Osteocyte (in vitro differentiated cells): ENCODE data around the gene NOCT. TPM values are rescaled to one million over a fixed set of nuclear protein-coding genes. Genes with fewer than 3 reads are reported as not detected.
A peak's percentile ranks its signal among the peaks of the same experiment; 100 is the strongest.
"Not testable (repeated sequence)": the region's sequence is repeated elsewhere in the genome, so short reads cannot be mapped to it uniquely, and the experiment has no call there.

Source experiments
- DNase-seq: peaks from one replicate; pipeline ENCODE4 v3.0.0; 2021; ENCODE audit warnings: mixed read lengths; ENCODE audit not compliant: unreplicated experiment; ENCODE audit errors: extremely low spot score
- H3K27ac Mint-ChIP-seq: one replicate; pipeline ENCODE4 v1.8.0; 2021; ENCODE audit warnings: mild to moderate bottlenecking, mixed read lengths; ENCODE audit not compliant: unreplicated experiment
- H3K27me3 Mint-ChIP-seq: one replicate; pipeline ENCODE4 v1.8.0; 2021; ENCODE audit warnings: mixed read lengths; ENCODE audit not compliant: unreplicated experiment
- H3K36me3 Mint-ChIP-seq: one replicate; pipeline ENCODE4 v1.8.0; 2021; ENCODE audit warnings: mixed read lengths; ENCODE audit not compliant: unreplicated experiment
- H3K4me1 Mint-ChIP-seq: one replicate; pipeline ENCODE4 v1.8.0; 2021; ENCODE audit warnings: mixed read lengths; ENCODE audit not compliant: unreplicated experiment
- H3K4me3 Mint-ChIP-seq: one replicate; pipeline ENCODE4 v1.8.0; 2021; ENCODE audit warnings: mild to moderate bottlenecking, moderate library complexity, mixed read lengths; ENCODE audit not compliant: unreplicated experiment
- H3K9me3 Mint-ChIP-seq: one replicate; pipeline ENCODE4 v1.8.0; 2021; ENCODE audit warnings: mixed read lengths; ENCODE audit not compliant: unreplicated experiment
- total RNA-seq: library from RNA; stranded (reverse); gene quantifications from 2 replicates; pipeline ENCODE4 v1.2.1, GENCODE V29; 2021
- TF ChIP-seq, protein P1 (sequence below): fragments of 200-600 bp; sonication (generic); IDR thresholded peaks from 2 replicates; pipeline ENCODE4 v1.5.0; 2021; ENCODE audit warnings: antibody characterized with exemption, mild to moderate bottlenecking, moderate library complexity

NOCT gene
- total RNA-seq, 1 donor from 2014 or later = 16.0 TPM

- Mint-ChIP-seq H3K27ac (no peak overlapping the region), H3K4me1 (peaks cover 46% of the 10 kb centered on the region), H3K36me3 (no peaks in the 10 kb centered on the region), H3K4me3 (no peak overlapping the region), H3K27me3 (no peaks in the 10 kb centered on the region), H3K9me3 (no peaks in the 10 kb centered on the region)
- DNase-seq = no peak
- TF ChIP-seq, protein P1, sequence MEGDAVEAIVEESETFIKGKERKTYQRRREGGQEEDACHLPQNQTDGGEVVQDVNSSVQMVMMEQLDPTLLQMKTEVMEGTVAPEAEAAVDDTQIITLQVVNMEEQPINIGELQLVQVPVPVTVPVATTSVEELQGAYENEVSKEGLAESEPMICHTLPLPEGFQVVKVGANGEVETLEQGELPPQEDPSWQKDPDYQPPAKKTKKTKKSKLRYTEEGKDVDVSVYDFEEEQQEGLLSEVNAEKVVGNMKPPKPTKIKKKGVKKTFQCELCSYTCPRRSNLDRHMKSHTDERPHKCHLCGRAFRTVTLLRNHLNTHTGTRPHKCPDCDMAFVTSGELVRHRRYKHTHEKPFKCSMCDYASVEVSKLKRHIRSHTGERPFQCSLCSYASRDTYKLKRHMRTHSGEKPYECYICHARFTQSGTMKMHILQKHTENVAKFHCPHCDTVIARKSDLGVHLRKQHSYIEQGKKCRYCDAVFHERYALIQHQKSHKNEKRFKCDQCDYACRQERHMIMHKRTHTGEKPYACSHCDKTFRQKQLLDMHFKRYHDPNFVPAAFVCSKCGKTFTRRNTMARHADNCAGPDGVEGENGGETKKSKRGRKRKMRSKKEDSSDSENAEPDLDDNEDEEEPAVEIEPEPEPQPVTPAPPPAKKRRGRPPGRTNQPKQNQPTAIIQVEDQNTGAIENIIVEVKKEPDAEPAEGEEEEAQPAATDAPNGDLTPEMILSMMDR = no peak
These were observed 7.3 kb downstream of the NOCT start for GRCh38 chr4:139022835-139023234.

DNA sequence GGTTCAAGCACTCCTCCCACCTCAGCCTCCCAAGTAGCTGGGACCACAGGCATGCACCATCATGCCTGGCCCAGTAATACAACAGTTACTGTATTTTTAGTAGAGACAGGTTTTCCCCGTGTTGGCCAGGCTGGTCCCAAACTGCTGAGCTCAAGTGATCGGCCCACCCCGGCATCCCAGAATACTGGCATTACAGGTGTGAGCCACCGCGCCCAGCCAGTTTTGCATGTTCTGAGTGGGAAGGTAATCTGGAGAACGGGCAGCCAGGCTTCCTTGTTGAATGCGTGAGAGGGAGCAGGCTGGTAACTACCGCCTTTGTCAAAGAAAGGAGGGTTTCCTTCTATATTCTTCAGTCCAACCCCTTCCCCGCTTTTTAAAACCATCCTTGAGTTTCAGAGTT lies 9.1 kb downstream of the NOCT start:
- no peak for DNase-seq
- H3K36me3 Mint-ChIP-seq = no peaks in the 10 kb centered on the region
- TF ChIP-seq, protein P1 = no peak
- no peak overlapping the region for H3K4me3 Mint-ChIP-seq
- H3K4me1 Mint-ChIP-seq = peaks cover 39% of the 10 kb centered on the region
- H3K27me3 Mint-ChIP-seq = no peaks in the 10 kb centered on the region
- no peaks in the 10 kb centered on the region for H3K9me3 Mint-ChIP-seq
- H3K27ac Mint-ChIP-seq = peak overlapping the region; percentile 47

DNA sequence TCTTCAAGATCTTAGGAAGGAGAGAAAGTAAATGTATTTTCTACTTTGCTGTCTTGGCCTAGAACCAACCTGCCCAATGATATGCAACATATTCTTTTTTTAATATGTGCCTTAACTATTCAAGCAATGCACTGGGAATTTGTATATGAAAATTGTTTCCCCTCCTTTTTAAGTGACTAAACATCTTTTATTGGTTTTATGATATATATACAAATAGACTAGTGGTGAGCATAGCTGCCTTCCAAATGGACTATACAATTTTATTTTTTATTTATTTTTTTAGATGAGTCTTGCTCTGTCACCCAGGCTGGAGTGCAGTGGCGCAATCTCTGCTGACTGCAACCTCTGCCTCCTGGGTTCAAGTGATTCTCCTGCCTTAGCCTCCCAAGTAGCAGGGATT lies 10.3 kb downstream of the NOCT start:
- TF ChIP-seq, protein P1 = no peak
- Mint-ChIP-seq H3K27me3 (no peaks in the 10 kb centered on the region), H3K27ac (no peak overlapping the region), H3K4me3 (no peak overlapping the region), H3K36me3 (no peaks in the 10 kb centered on the region), H3K4me1 (peaks cover 30% of the 10 kb centered on the region), H3K9me3 (no peaks in the 10 kb centered on the region)
- no peak for DNase-seq

GRCh38 chr4:139027776-139028175 lies 12.2 kb downstream of the NOCT start:
- Mint-ChIP-seq H3K27me3 (no peaks in the 10 kb centered on the region), H3K4me3 (no peak overlapping the region), H3K9me3 (no peaks in the 10 kb centered on the region), H3K27ac (peak overlapping the region; percentile 68), H3K4me1 (peaks cover 29% of the 10 kb centered on the region), H3K36me3 (no peaks in the 10 kb centered on the region)
- TF ChIP-seq, protein P1 = no peak
- DNase-seq = no peak

DNA sequence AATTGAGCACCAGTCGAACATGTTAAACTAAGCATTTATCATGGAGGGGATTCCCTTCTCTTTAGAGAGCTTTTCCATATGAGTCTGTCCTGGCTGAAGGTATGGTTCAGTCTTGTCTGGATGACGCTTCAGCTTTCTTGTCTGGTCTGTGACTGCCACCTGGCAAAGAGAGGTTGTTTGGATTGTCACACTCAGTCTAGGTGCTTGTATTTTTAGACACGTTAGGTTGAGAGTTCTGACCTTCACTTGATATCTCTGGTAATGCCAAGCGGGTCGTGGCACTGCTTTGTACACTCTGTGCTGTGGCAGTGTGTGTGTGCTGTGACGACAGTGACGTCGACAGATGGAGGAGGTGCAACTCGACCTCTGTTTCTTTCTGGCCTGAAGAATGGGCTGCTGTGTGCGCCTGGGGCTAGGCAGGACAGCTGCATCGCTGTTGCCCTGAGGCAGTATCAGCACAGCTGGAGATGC lies 12.6 kb downstream of the NOCT start:
- Mint-ChIP-seq H3K4me1 (peaks cover 29% of the 10 kb centered on the region), H3K9me3 (no peaks in the 10 kb centered on the region), H3K36me3 (no peaks in the 10 kb centered on the region), H3K4me3 (no peak overlapping the region), H3K27me3 (no peaks in the 10 kb centered on the region), H3K27ac (peak overlapping the region; percentile 68)
- TF ChIP-seq, protein P1 = no peak
- no peak for DNase-seq

- not testable (repeated sequence) for DNase-seq, H3K36me3 Mint-ChIP-seq, H3K27ac Mint-ChIP-seq, H3K9me3 Mint-ChIP-seq, H3K27me3 Mint-ChIP-seq, H3K4me3 Mint-ChIP-seq
- peaks cover 30% of the 10 kb centered on the region for H3K4me1 Mint-ChIP-seq
These were observed 14.3 kb downstream of the NOCT start for GRCh38 chr4:139029866-139030363.
